HG02763 (cell line): Measurements from ENCODE around the gene NDRG2.

Experiments
- ATAC-seq: cut with Tn5 transposase; IDR thresholded peaks from one replicate; pipeline ENCODE4 v1.9.1; 2021; ENCODE audit warnings: mild to moderate bottlenecking, moderate library complexity; ENCODE audit not compliant: unreplicated experiment

NDRG2 gene

GRCh38 chr14:21024585-21025370 lies at the start of gene NDRG2:
Gene NDRG2 (minus strand): TSS chr14:21025061. CDS start chr14:21023315, 1,746 bp downstream.
- ATAC-seq = no peak

- ATAC-seq = no peak
These were observed 49.1 kb upstream of the NDRG2 start for GRCh38 chr14:21073921-21074320.

- no peak for ATAC-seq
These were observed 48.0 kb upstream of the NDRG2 start for GRCh38 chr14:21072781-21073339.

GRCh38 chr14:21072031-21072473 lies 47.2 kb upstream of the NDRG2 start:
- ATAC-seq = no peak

- ATAC-seq = peak; percentile 75
These were observed 46.6 kb upstream of the NDRG2 start for GRCh38 chr14:21071225-21072030.

GRCh38 chr14:21070610-21071224 lies 45.9 kb upstream of the NDRG2 start:
- ATAC-seq = no peak

GRCh38 chr14:21070083-21070609 lies 45.3 kb upstream of the NDRG2 start, which contains the start of gene ARHGEF40:
Gene ARHGEF40 (plus strand): TSS chr14:21070304. CDS start chr14:21070397, 93 bp downstream.
- ATAC-seq = no peak

GRCh38 chr14:21069388-21070082 lies 44.7 kb upstream of the NDRG2 start:
- no peak for ATAC-seq

GRCh38 chr14:21068521-21069387 lies 43.9 kb upstream of the NDRG2 start:
- ATAC-seq = no peak

GRCh38 chr14:21066882-21067502 lies 42.1 kb upstream of the NDRG2 start:
- ATAC-seq = no peak

- ATAC-seq = no peak
These were observed 38.6 kb upstream of the NDRG2 start for GRCh38 chr14:21063479-21063878.

- no peak for ATAC-seq
These were observed 36.4 kb upstream of the NDRG2 start for GRCh38 chr14:21061347-21061668.

- no peak for ATAC-seq
These were observed 35.9 kb upstream of the NDRG2 start for GRCh38 chr14:21060614-21061346.

GRCh38 chr14:21059842-21060613 lies 35.2 kb upstream of the NDRG2 start:
- ATAC-seq = no peak

GRCh38 chr14:21058903-21059302 lies 34.0 kb upstream of the NDRG2 start:
- ATAC-seq = no peak

- ATAC-seq = no peak
These were observed 33.2 kb upstream of the NDRG2 start, which contains the start of gene RNASE8 for GRCh38 chr14:21057803-21058675. Gene RNASE8 (plus strand): TSS chr14:21057822. CDS start chr14:21057893, 71 bp downstream.
